Measurements from ENCODE around the gene B9D1.

Gene B9D1

GRCh38 chr17:19342611-19343255, 19.8 kb downstream of the B9D1 start:
- TF ChIP-seq, protein P1, sequence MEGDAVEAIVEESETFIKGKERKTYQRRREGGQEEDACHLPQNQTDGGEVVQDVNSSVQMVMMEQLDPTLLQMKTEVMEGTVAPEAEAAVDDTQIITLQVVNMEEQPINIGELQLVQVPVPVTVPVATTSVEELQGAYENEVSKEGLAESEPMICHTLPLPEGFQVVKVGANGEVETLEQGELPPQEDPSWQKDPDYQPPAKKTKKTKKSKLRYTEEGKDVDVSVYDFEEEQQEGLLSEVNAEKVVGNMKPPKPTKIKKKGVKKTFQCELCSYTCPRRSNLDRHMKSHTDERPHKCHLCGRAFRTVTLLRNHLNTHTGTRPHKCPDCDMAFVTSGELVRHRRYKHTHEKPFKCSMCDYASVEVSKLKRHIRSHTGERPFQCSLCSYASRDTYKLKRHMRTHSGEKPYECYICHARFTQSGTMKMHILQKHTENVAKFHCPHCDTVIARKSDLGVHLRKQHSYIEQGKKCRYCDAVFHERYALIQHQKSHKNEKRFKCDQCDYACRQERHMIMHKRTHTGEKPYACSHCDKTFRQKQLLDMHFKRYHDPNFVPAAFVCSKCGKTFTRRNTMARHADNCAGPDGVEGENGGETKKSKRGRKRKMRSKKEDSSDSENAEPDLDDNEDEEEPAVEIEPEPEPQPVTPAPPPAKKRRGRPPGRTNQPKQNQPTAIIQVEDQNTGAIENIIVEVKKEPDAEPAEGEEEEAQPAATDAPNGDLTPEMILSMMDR (IDR thresholded peaks at IDR 0.05; ENCODE audit: control insufficient read depth, insufficient read depth, low read depth, low read length, missing control alignments), result no peak
- no peak for DNase-seq (ENCODE audit: low read depth)
- H3K4me3 ChIP-seq (ENCODE audit: control insufficient read depth, low read depth, low read length), result no peak overlapping the region

DNA sequence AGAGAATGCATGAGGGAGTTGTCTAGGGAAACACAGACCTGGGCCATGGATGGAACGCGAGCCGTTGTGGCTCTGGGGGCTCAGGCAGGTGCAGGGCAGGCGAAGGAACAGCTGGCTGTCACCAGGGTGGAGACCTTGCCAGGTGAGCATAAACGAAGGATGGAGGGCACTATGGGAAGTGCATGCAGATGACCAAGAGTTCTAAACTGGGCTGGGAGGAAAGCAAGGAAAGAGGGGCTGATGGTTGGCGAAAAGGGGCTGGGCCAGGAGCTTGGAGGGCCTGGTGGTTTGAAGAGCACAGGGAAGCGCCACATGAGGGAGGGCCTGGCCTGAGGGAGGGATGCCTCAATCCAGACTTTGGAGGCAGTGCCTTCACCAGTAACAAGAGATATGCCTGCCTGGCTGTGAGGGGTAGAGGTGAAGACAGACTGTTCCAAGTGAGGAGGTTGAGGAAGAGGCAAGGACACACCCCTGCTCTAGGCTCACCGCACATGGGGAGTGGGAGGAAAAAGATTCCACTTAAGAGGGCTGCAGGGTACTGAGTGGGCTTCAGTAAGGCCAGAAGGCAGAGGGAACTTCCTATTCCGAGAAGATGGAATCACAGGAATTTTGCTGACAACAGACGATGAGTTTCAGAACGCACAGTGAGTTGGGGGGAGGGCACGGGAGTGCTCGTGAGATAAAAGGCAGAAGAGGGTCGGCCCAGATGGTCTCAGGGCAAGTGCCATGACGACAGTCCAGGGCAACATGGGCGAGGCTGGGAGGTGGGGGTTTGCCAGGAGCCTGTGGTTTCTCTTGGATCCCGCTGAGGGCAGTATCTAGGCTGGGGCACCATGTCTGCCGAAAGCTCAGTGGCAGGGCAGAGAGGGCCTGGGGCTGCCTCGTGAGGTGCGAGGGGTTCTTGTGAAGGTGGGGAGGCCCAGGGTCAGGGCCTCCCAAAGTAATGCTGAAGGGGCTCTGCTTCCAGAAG, 20.6 kb downstream of the B9D1 start:
- TF ChIP-seq, protein P1 (IDR thresholded peaks at IDR 0.05; ENCODE audit: control insufficient read depth, insufficient read depth, low read depth, low read length, missing control alignments), result no peak
- H3K4me3 ChIP-seq (ENCODE audit: control insufficient read depth, low read depth, low read length), result no peak overlapping the region
- DNase-seq (ENCODE audit: low read depth), result no peak

GRCh38 chr17:19341211-19341631, 21.3 kb downstream of the B9D1 start:
- H3K4me3 ChIP-seq (ENCODE audit: control insufficient read depth, low read depth, low read length), result no peak overlapping the region
- no peak for DNase-seq (ENCODE audit: low read depth)
- TF ChIP-seq, protein P1 (IDR thresholded peaks at IDR 0.05; ENCODE audit: control insufficient read depth, insufficient read depth, low read depth, low read length, missing control alignments), result no peak

GRCh38 chr17:19339341-19339815, 23.1 kb downstream of the B9D1 start:
- DNase-seq (ENCODE audit: low read depth), result no peak
- TF ChIP-seq, protein P1 (IDR thresholded peaks at IDR 0.05; ENCODE audit: control insufficient read depth, insufficient read depth, low read depth, low read length, missing control alignments), result no peak
- no peak overlapping the region for H3K4me3 ChIP-seq (ENCODE audit: control insufficient read depth, low read depth, low read length)

DNA sequence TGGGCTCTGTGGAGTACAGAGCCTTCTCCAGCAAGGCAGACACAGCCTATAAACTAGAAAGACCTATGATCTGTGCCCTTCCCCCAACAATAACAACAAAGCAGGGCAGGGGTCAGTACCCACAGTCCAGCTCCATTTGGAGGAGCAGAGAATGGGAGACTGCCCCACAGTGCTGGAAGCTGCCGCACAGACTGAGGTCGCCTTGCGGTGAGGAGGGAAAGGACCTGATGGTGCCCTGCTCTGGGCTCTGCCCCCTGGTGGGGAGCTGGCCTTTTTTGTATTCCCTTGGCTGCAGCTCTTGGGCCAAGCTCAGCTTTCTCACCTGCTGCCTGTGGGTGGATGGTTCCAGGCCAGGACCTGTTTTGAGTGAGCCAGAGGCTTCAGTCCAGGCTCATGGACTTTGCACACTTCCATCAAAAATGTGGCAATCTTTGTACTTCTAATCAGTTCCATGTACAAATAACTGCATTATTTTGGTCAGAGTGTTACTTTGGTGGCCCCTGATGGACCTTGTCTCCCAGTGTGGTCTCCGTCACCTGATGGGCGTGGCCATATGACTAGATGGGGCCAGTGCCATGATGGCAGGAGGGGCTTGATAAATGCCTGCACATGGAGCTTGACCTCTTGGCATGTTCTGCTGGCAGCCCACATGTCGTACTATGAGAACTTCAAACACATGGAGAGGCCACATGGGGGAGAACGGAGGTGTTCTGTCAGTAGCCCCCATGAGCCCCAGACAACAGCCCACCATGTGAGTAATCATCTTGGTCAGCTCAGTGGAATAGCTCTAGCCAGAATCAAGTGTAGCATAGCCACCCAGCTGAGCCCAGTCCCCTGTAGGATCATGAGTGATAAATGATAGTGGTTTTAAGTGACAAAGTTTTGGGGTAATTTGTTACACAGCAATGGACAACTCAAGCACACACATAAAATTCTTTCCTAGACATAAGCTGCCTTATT, 24.2 kb downstream of the B9D1 start:
- DNase-seq (ENCODE audit: low read depth), result no peak
- TF ChIP-seq, protein P1 (IDR thresholded peaks at IDR 0.05; ENCODE audit: control insufficient read depth, insufficient read depth, low read depth, low read length, missing control alignments), result peak; percentile 56
- H3K4me3 ChIP-seq (ENCODE audit: control insufficient read depth, low read depth, low read length), result no peak overlapping the region

GRCh38 chr17:19337712-19338023, 24.9 kb downstream of the B9D1 start:
- no peak overlapping the region for H3K4me3 ChIP-seq (ENCODE audit: control insufficient read depth, low read depth, low read length)
- no peak for DNase-seq (ENCODE audit: low read depth)
- TF ChIP-seq, protein P1 (IDR thresholded peaks at IDR 0.05; ENCODE audit: control insufficient read depth, insufficient read depth, low read depth, low read length, missing control alignments), result no peak
